ENCODE results near the gene RASSF7. TPM values are rescaled to one million over a fixed set of nuclear protein-coding genes. Genes with fewer than 3 reads are reported as not detected.

Gene RASSF7
- polyA plus RNA-seq, 4 donors = 36.8 to 71.6 (median 58.8) TPM

DNA sequence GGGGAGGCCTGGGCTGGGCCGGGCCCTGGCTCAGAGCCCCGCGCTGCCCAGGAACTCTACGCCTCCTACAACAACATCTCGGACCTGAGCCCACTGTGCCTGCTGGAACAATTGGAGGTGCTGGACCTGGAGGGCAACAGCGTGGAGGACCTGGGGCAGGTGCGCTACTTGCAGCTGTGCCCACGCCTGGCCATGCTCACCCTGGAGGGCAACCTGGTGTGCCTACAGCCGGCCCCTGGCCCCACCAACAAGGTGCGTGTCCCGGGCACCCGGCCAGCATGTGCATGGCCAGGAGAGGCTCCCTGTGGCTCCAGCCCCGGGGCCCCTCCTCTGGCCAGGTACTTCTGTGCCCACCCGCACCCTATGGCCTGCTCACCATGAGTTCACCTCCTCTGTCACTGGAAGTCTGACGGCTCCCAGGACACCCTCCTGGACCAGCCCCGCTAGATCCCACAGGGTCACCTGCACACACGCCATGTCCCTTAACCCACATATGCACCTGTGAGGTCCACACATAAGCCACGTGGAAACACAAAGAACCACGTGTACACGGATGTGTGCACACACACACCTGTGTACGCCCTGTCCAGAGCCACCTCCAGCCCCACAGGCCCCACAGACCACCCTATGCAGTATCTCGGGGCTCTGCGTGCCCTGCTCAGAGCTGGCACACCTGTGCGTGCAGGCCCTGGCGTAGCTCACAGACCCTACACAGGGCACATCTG lies 10.6 kb upstream of the RASSF7 start:
- DNase-seq (ENCODE audit: low read depth in 4 of 4, low spot score in 2 of 4) = no peak

DNA sequence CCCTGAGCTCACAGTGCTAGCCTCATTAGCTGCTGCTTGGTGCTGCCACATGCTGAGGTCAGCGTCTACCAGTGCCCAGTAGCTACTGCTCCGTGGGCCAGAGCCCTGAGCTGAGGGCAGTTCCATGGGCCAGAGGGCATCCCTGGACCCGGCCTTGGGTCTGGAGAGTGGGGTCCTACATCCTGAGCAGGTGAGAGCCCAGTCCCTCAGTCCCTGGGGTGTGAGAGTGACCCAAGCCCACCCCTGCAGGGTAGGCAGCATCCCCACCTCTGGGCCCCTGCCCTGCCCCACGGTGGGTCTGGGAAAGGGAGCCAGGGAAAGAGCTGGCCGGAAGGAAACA lies 10.1 kb upstream of the RASSF7 start:
- no peak for DNase-seq (ENCODE audit: low read depth in 4 of 4, low spot score in 2 of 4)

GRCh38 chr11:551131-551530 lies 9.6 kb upstream of the RASSF7 start:
- DNase-seq (ENCODE audit: low read depth in 4 of 4, low spot score in 2 of 4) = no peak

GRCh38 chr11:551596-551995 lies 9.2 kb upstream of the RASSF7 start:
- DNase-seq (ENCODE audit: low read depth in 4 of 4, low spot score in 2 of 4) = no peak

DNA sequence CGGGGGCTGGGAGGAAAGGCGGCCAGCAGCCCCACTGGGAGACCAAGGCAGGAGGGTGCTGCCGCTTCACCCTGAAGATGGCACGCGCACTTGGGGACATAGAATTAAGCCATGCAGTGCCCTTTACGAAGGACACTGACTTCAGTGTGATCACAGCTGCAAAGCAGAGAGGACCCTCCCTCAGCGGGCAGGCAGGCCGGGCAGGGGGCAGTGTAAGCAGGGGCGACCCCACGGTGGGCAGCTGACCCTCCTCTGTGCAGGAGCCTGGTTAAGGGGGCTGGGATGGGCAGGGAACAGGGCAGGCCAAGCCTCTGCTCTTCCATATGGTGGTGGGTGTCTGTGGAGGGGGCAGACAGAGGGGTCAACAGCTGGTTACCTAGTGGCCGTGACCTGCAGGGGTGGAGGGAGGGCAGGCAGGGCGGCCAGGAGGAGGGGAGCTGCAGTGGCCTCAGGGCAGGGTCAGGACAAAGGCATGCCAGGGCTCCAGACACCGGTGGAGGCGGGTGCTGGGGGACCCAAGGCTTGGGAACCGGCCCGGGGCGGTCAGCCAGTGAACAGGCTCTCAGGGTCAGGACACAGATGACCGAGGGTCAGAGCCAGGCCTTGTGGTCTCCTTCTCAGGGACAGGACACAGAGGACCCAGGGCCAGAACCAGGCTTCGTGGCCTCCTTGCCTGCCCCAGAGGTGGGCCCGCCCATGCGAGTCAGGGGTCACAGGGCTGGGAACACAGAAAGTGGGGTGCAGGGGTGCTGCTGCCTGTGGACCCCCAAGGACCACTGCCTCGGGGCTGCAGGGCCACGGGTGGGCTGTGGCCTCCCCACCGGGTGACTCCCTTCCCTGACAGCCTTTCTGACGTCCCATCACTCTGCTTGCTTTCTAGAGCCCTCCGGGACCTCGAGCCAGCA lies 7.4 kb upstream of the RASSF7 start:
- DNase-seq (ENCODE audit: low read depth in 4 of 4, low spot score in 2 of 4) = no peak

DNA sequence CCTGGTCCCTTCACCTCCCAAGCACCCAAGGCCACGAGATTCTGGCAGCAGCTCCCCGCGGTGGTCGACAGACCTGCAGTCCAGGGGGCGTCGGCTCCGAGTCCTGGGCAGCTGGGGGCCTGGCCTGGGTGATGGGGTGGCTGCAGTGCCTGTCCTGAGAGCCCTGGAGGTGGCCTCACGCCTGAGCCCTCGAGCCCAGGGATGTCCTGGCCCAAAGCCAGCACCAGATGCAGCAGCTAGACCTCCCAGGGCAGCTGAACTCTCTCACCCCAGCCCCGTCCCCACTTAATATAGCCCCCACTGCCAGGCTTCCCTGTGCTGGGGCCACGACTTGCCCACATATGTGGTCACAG lies 6.8 kb upstream of the RASSF7 start:
- no peak for DNase-seq (ENCODE audit: low read depth in 4 of 4, low spot score in 2 of 4)

- peak in 1 of 4 donors; percentile 49 for DNase-seq (ENCODE audit: low read depth in 4 of 4, low spot score in 2 of 4)
Measured at GRCh38 chr11:554428-555226, 6.1 kb upstream of the RASSF7 start.

DNA sequence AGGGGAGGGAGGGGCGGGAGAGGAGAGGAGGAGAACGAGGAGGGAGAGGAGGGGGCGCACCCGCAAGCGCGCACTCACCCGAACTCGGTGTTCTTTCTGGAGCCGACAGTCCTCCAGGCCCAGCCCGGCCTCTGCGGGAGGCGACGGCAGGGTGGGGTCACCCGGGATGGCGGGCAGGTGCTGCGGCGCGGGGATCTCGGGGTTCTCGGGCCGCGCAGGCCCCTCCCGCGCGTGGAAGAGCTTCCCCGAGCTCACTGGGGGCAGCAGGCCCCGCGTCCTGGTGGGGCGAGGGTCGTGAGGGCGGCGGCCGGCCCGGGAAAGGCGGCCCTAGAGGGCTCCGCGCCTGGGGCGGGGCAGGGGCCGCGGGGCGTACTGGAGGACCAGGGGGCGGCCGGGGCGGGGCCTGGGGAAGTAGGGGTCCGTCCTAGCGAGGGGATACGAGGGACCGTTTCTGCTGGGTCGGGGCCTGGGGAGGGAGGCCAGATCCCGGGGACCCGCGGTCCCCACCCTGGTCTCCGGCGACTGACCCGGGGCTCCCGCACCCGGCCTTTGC lies 5.5 kb upstream of the RASSF7 start:
- no peak for DNase-seq (ENCODE audit: low read depth in 4 of 4, low spot score in 2 of 4)

DNA sequence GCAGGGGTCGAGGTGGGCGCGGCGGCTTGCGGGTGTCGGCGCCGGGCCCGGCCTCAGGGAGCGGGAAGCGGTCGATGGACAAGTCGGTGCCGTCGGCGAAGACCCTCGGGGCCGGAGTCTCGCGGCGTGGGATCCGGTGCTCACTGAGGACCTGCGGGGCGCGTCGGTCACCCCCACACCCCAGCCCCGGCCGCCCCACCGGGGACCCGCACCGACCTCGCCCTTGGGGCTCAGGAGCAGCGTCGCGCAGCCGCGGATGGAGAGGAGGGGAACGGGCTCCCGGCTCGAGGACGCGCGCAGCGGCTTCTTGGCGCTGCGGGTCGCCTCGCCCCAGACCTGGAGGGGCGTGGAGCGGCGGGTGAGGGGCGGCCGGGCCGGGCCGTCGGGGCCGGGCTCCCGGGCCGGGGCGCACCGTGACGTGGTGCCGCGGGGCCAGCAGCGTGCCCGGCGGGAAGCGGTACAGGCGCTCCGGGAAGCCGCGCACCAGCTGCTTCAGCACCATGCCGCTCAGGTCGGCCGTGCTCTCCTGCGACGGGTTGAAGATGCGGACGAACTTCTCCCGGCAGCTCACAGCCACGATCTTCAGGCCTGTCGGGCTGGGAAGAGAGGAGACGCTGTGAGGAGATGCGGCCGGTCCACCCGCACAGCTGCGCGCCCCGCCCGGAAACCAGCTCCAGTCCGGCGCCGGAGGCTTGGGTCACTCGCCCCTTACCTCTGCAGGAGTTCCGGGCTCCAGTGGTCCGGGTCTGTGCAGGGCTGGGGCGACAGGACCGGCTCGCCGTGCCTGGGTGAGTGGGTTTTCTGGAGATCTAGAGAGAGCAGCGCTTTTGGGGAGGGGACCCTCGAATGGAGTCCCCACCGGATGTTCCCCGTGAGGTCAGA lies 4.7 kb upstream of the RASSF7 start:
- no peak for DNase-seq (ENCODE audit: low read depth in 4 of 4, low spot score in 2 of 4)

DNA sequence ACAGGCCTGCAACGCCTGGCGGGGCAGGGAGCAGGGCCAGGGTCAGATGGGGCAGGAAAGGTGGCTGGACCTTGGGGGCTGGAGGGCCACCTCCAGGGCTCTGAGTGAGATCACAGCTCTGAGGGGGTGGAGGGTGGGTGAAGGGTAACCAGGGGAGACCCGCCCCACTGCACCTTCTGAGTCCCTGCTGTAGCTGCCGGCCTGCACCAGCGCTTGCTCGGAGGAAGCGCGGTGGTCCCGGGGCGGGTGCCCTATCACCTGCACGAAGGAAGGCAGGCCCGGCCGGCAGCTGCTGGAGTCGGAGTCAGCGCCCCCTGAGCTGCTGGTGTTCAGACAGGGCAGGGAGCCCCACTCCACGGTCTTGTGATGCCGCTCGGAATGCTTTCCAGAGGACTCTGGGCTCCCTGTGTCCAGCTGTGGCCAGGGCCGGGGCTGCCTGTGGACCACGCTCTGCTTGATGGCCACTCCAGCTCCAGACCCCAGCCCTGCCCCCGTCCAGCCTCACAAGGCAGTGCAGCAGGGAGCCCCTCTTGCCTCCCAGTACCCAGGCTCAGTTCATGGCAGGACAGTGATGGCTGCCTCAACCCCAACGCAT lies 4.0 kb upstream of the RASSF7 start:
- no peak for DNase-seq (ENCODE audit: low read depth in 4 of 4, low spot score in 2 of 4)

GRCh38 chr11:557328-558132 lies 3.2 kb upstream of the RASSF7 start:
- no peak for DNase-seq (ENCODE audit: low read depth in 4 of 4, low spot score in 2 of 4)

DNA sequence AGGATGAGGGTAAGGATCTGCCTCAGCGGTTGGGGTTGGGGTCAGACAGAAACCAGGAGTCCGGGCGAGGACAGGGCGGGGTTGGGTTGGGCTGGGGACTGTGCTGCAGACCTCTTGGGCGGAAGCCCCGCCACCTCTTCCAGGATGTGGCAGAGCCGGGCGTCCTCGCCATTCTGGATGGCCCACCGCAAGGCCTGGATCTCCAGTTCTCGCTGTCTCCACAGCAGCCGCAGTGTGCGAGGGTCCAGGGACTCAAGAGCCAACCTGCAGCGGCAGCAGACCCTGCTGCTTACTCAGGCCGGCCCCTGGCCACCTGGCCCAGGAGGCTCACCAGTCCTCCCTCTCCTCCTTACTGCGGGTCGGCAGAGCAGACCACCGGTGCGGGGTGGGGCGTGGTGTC lies 2.3 kb upstream of the RASSF7 start:
- no peak for DNase-seq (ENCODE audit: low read depth in 4 of 4, low spot score in 2 of 4)

DNA sequence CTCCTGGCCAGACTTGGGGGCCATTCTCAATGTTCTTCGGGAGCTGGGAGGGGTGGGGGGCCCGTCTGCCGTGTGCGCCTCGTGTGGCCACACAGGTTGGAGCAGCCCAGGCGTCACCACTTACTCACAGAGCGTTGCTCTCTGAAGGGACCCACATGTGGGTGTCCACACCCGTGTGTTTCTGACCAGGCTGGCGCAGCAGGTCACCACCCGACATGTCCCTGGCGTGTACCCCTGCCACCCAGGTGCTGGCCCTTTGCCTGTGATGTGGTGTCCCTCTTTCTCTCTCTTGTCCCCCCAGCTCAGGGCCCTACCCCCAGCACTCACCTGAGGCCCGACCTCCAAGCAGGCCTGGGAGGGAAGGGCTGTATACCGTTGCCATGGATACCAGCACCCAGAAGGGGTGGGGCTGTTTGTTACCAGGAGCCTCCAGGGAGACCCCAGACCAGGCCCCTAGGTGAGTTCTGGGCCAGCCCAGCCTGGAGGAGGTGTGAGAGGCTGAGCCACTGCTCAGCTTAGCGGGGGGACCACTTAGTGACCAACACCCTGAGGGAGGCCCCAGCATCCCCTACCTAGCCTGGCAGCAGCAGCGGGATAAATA lies 1.6 kb upstream of the RASSF7 start:
- no peak for DNase-seq (ENCODE audit: low read depth in 4 of 4, low spot score in 2 of 4)

DNA sequence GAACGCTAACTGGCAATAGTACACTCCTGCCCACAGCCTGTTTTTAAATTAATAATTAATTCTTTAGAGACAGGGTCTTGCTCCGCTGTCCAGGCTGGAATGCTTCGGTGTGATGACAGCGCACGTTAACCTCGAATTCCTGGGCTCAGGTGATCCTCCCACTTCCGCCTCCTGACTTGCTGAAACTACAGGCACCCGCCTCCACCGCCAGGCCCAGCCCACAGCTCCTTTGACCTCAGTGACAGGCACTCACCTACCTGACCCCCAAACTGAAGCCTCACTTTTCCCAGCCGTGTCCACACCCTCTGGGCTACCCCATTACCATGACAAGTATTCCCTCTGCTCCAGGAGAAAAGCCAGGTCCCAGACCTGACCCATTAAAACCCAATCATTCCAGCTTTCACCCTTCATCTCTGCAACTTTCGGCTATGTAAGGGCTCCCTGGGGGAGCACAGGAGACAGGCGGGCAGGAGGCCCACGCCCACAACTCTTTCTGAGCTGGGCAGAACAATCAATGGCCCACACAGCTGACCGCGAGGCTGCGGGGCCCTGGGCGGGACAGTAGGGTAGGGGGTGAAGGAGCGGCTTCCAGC lies 962 bp upstream of the RASSF7 start:
- no peak for DNase-seq (ENCODE audit: low read depth in 4 of 4, low spot score in 2 of 4)

DNA sequence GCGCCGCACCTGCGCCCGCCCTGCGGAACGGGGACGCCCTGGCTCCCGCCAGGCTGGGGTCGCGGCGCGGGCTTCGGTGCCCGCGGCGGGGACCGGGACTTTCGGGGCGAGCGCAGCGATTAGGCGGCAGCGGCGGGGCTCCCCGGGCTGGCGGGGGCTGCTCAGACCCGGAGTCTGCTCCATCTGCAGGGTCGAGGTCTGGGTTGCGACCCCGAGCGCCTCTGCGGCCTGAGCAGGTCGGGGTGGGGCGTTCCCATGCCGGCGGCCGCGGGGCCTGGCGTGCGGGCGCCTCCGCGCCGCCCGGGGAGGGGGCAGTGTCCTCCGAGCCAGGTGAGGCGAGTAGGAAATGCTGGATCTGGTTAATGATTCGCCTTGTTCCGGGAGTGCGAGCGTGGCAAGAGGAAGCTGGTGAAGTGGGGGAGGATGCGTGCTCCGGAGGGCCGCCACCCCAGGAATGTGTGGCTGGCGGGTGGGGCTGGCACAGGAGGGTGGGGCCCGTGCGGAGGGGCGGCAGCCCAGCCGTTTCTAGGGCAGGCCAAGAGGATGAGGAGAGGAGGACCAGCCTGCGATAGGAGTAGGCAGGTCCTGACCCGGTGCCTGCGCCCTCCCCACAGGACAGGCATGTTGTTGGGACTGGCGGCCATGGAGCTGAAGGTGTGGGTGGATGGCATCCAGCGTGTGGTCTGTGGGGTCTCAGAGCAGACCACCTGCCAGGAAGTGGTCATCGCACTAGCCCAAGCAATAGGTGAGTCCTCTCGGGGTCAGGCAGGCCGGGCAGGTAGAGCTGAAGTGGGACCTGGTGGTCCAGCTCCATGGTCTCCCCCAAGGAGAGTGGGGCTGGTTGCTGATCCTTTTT lies 606 bp downstream of the RASSF7 start:
- peak in 1 of 4 donors; percentile 77 for DNase-seq (ENCODE audit: low read depth in 4 of 4, low spot score in 2 of 4)

DNA sequence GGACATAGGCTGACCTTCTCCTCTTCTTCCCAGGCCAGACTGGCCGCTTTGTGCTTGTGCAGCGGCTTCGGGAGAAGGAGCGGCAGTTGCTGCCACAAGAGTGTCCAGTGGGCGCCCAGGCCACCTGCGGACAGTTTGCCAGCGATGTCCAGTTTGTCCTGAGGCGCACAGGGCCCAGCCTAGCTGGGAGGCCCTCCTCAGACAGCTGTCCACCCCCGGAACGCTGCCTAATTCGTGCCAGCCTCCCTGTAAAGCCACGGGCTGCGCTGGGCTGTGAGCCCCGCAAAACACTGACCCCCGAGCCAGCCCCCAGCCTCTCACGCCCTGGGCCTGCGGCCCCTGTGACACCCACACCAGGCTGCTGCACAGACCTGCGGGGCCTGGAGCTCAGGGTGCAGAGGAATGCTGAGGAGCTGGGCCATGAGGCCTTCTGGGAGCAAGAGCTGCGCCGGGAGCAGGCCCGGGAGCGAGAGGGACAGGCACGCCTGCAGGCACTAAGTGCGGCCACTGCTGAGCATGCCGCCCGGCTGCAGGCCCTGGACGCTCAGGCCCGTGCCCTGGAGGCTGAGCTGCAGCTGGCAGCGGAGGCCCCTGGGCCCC lies 1.4 kb downstream of the RASSF7 start:
- no peak for DNase-seq (ENCODE audit: low read depth in 4 of 4, low spot score in 2 of 4)

Measured in left renal cortex interstitium (tissue), 4 donors.